Testis (tissue), 3 donors: Measurements from ENCODE around the gene NUCB1. TPM values are rescaled to one million over a fixed set of nuclear protein-coding genes. Genes with fewer than 3 reads are reported as not detected.

Experiments
- DNase-seq: peaks from one replicate; pipeline ENCODE4 v3.0.0-alpha.2; 2019
- H3K27ac ChIP-seq, 2 donors: fragments of 200-600 bp; sonication (generic); one replicate each; pipeline ENCODE4 v1.5.1; 2019
- H3K27me3 ChIP-seq: fragments of 200-600 bp; sonication (generic); one replicate; pipeline ENCODE4 v1.5.1; 2019
- H3K36me3 ChIP-seq: fragments of 200-600 bp; sonication (generic); one replicate; pipeline ENCODE4 v1.5.1; 2017; ENCODE audit warnings: low read depth; ENCODE audit errors: missing control alignments
- H3K4me1 ChIP-seq: fragments of 200-600 bp; sonication (generic); one replicate; pipeline ENCODE4 v1.5.1; 2019
- H3K4me3 ChIP-seq, 2 donors: fragments of 200-600 bp; sonication (generic); one replicate each; pipeline ENCODE4 v1.5.1; 2017 to 2019
- H3K9me3 ChIP-seq: fragments of 200-600 bp; sonication (generic); one replicate; pipeline ENCODE4 v1.5.1; 2017
- CTCF ChIP-seq, 3 experiments: fragments of 450-650 bp in 2 of 3; fragments of 200-600 bp in 1 of 3; sonication (generic) in 1 of 3; IDR thresholded peaks; one replicate each; pipeline ENCODE4 v1.5.1; 2016 to 2019; ENCODE audit warnings: antibody characterized with exemption in 3 of 3, mild to moderate bottlenecking in 2 of 3, moderate library complexity in 1 of 3
- POLR2A ChIP-seq: fragments of 450-650 bp; IDR thresholded peaks from one replicate; pipeline ENCODE4 v1.6.1; 2017; ENCODE audit warnings: antibody characterized with exemption, mild to moderate bottlenecking, moderate library complexity
- WGBS, 2 donors: methylation state at CpG; one replicate each; pipeline ENCODE4 v1.1.5; 2018; 5-methylcytosine and 5-hydroxymethylcytosine counted together
- intact Hi-C: fragments of 100-400 bp; cut with DNase I; formaldehyde crosslinking; loops from one replicate; pipeline ENCODE4 v1.15.1; 2023; ENCODE audit warnings: low total_unique reads
- polyA plus RNA-seq: library from polyadenylated mRNA; stranded (reverse); fragments of 350-450 nt; fragmentation: Illumina TruSeq; extraction: RNeasy Lipid Tissue Mini Kit (QIAGEN cat#74804); gene quantifications from one replicate; pipeline ENCODE4 v1.2.3, GENCODE V29; 2014; ENCODE audit warnings: low read depth, low replicate concordance; ENCODE audit not compliant: insufficient read depth
- total RNA-seq, 2 donors: library from RNA; depleted of rRNA; stranded (reverse); fragments of >200 nt; gene quantifications; one replicate each; pipeline ENCODE4 v1.2.3, GENCODE V29; 2016

Gene NUCB1
- total and polyA plus RNA-seq, 3 donors from 2014 or later = 136 to 208 (median 139) TPM

- H3K9me3 ChIP-seq = no peaks in the 10 kb centered on the region
- no peak overlapping the region for H3K4me3 ChIP-seq
- WGBS, 2 donors = 76 to 83% methylated on average over 12 of the region's 12 CpGs
- H3K36me3 ChIP-seq = no peaks in the 10 kb centered on the region
- H3K27ac ChIP-seq = no peak overlapping the region
- intact Hi-C loops = no loop called here
- no peak for DNase-seq
- H3K27me3 ChIP-seq = no peaks in the 10 kb centered on the region
- TF ChIP-seq POLR2A (no peak), CTCF (IDR thresholded peaks at IDR 0.05) (no peak)
- peaks cover 29% of the 10 kb centered on the region for H3K4me1 ChIP-seq
These were observed 61.5 kb downstream of the NUCB1 start for GRCh38 chr19:48961673-48962028.

DNA sequence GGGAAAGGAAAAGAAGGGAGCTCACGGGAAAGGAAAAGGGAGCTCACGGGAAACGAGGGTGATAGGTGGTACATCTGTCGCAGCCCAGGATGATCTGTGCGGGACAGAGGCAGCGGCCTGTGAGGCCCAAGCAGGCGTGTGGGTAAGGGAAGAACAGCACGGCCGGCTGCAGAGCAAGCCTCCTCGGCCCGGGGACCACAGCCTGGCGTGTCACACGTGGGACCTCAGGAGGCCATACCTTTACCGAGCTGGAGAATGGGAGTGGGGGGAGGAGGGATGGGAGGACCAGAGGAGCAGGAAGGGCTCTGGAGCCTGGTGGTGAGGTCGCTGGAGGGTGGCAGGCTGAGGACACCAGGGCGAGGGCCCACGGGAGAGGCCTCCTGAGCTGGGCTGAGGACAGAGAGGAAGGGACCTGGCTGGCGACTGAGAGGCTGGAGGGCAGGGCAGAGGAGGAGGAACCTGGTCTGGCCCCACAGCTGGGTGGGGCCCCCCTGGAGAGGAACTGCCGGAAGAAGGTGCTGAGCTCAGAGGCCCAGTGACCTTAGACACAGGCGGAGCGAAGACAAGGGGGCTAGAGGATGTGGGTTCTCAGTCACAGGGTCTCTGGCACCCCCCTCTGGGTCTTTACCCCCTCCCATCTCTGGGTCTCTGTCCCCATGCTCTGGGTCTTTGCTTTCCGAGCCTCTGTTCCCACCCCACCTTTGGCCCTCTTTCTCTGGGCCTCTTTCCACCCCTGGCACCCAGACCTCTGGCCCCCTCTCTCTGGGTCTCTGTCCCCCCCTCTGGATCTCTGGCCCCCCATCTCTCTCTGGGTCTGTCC lies 62.1 kb downstream of the NUCB1 start:
- Histone ChIP-seq H3K27ac (peak overlapping the region; percentile 55 to 74), H3K27me3 (no peaks in the 10 kb centered on the region), H3K9me3 (no peaks in the 10 kb centered on the region), H3K4me3 (no peak overlapping the region), H3K36me3 (no peaks in the 10 kb centered on the region), H3K4me1 (peaks cover 29% of the 10 kb centered on the region)
- WGBS, 2 donors = 70 to 75% methylated on average over 22 of the region's 22 CpGs
- no peak for TF ChIP-seq CTCF (IDR thresholded peaks at IDR 0.05)
- DNase-seq = peak; percentile 40
- intact Hi-C loops = no loop called here

GRCh38 chr19:48962849-48963165 lies 62.7 kb downstream of the NUCB1 start:
- no peak overlapping the region for H3K4me3 ChIP-seq

GRCh38 chr19:48963371-48964204 lies 63.5 kb downstream of the NUCB1 start:
- Histone ChIP-seq H3K36me3 (no peaks in the 10 kb centered on the region), H3K27ac (peak overlapping the region; percentile 92 to 93), H3K27me3 (no peaks in the 10 kb centered on the region), H3K4me3 (peak overlapping the region in 1 of 2 donors; percentile 97), H3K4me1 (peaks cover 29% of the 10 kb centered on the region), H3K9me3 (no peaks in the 10 kb centered on the region)
- DNase-seq = peak; percentile 76
- 14 to 29% methylated on average over 11 to 28 of the region's 28 CpGs for WGBS, 2 donors
- TF ChIP-seq CTCF (IDR thresholded peaks at IDR 0.05) (no peak), POLR2A (no peak)
- intact Hi-C loops = no loop called here

More at GRCh38 chr19:48962849-48963165, 62.7 kb downstream of the NUCB1 start:
- no peak for DNase-seq
- peak overlapping the region; percentile 55 to 74 for H3K27ac ChIP-seq
- 68 to 70% methylated on average over 6 of the region's 7 CpGs for WGBS, 2 donors
- H3K27me3 ChIP-seq = no peaks in the 10 kb centered on the region
- no peaks in the 10 kb centered on the region for H3K9me3 ChIP-seq
- TF ChIP-seq POLR2A (no peak), CTCF (IDR thresholded peaks at IDR 0.05) (no peak)
- no peaks in the 10 kb centered on the region for H3K36me3 ChIP-seq
- intact Hi-C loops = no loop called here
- H3K4me1 ChIP-seq = peaks cover 29% of the 10 kb centered on the region
